Measurements from ENCODE around the gene SCAPER. TPM values are rescaled to one million over a fixed set of nuclear protein-coding genes. Genes with fewer than 3 reads are reported as not detected.

The SCAPER gene
- total and polyA plus RNA-seq, 8 donors, result 4.9 to 136 (median 18.2) TPM

- H3K4me1 ChIP-seq, result peaks cover 8 to 26% (median 19%) of the 10 kb centered on the region in 4 donors
- H3K9me3 ChIP-seq, result no peaks in the 10 kb centered on the region
- peak; percentile 97 to 99 for DNase-seq
- intact Hi-C loops (cut with DNase I; ENCODE audit: low total_unique reads), result no loop called here
- H3K4me3 ChIP-seq, result peak within 1 kb of the TSS; percentile 67 to 91 (median 79)
- H3K27ac ChIP-seq, result peak within 1 kb of the TSS; percentile 83 to 98 (median 93)
- TF ChIP-seq CTCF (IDR thresholded peaks at IDR 0.05), result peak in 1 of 7 experiments; percentile 35
- peak; percentile 84 to 89 (median 85) for TF ChIP-seq POLR2AphosphoS5 (IDR thresholded peaks at IDR 0.05)
- no peak for TF ChIP-seq POLR2A (IDR thresholded peaks at IDR 0.05)
- TF ChIP-seq EP300 (IDR thresholded peaks at IDR 0.05), result no peak
- 0 to 1% (median 0%) methylated on average over 21 to 94 of the region's 96 CpGs for WGBS, 5 donors
- H3K36me3 ChIP-seq, result peaks cover 12 to 21% (median 17%) of the 10 kb centered on the region in 4 donors
- no peaks in the 10 kb centered on the region for H3K27me3 ChIP-seq
Observed at GRCh38 chr15:76931397-76932134, 26.4 kb upstream of the SCAPER start, which contains the start of gene RCN2. Gene RCN2, plus strand, starts transcription at chr15:76931749. Its CDS starts 93 bp downstream, at chr15:76931842.

- peak in 1 of 2 donors; percentile 10 for DNase-seq
- no peaks in the 10 kb centered on the region for H3K9me3 ChIP-seq
- no peaks in the 10 kb centered on the region for H3K27me3 ChIP-seq
- intact Hi-C loops (cut with DNase I; ENCODE audit: low total_unique reads), result no loop called here
- H3K27ac ChIP-seq, result peak overlapping the region; percentile 83 to 98 (median 93)
- H3K36me3 ChIP-seq, result peaks cover 8 to 16% (median 11%) of the 10 kb centered on the region in 4 donors
- WGBS, 5 donors, result 13 to 17% (median 16%) methylated on average over 7 of the region's 7 CpGs
- TF ChIP-seq POLR2A (IDR thresholded peaks at IDR 0.05), result no peak
- no peak for TF ChIP-seq POLR2AphosphoS5 (IDR thresholded peaks at IDR 0.05)
- no peak for TF ChIP-seq CTCF (IDR thresholded peaks at IDR 0.05)
- no peak for TF ChIP-seq EP300 (IDR thresholded peaks at IDR 0.05)
- H3K4me1 ChIP-seq, result peaks cover 8 to 26% (median 19%) of the 10 kb centered on the region in 4 donors
- H3K4me3 ChIP-seq, result peak overlapping the region; percentile 67 to 91 (median 79)
Observed at GRCh38 chr15:76930831-76931396, 25.8 kb upstream of the SCAPER start.

- DNase-seq, result no peak
- H3K9me3 ChIP-seq, result no peaks in the 10 kb centered on the region
- TF ChIP-seq EP300 (IDR thresholded peaks at IDR 0.05) (no peak), CTCF (IDR thresholded peaks at IDR 0.05) (no peak), POLR2AphosphoS5 (IDR thresholded peaks at IDR 0.05) (no peak), POLR2A (IDR thresholded peaks at IDR 0.05) (no peak)
- H3K4me3 ChIP-seq, result no peak overlapping the region
- intact Hi-C loops (cut with DNase I; ENCODE audit: low total_unique reads), result no loop called here
- peaks cover 8 to 26% (median 19%) of the 10 kb centered on the region in 4 donors for H3K4me1 ChIP-seq
- H3K27ac ChIP-seq, result no peak overlapping the region
- H3K36me3 ChIP-seq, result no peaks in the 10 kb centered on the region
- no peaks in the 10 kb centered on the region for H3K27me3 ChIP-seq
Observed at GRCh38 chr15:76929011-76929760, 24.0 kb upstream of the SCAPER start.

- no peak for DNase-seq
- TF ChIP-seq CTCF (IDR thresholded peaks at IDR 0.05) (no peak), POLR2AphosphoS5 (IDR thresholded peaks at IDR 0.05) (no peak), POLR2A (IDR thresholded peaks at IDR 0.05) (no peak), EP300 (IDR thresholded peaks at IDR 0.05) (no peak)
- intact Hi-C loops (cut with DNase I; ENCODE audit: low total_unique reads), result no loop called here
- H3K36me3 ChIP-seq, result no peaks in the 10 kb centered on the region
- whole genome bisulfite sequencing, 5 donors, result 67 to 82% (median 76%) methylated on average over 3 of the region's 3 CpGs
- H3K4me3 ChIP-seq, result no peak overlapping the region
- no peaks in the 10 kb centered on the region for H3K9me3 ChIP-seq
- H3K27me3 ChIP-seq, result no peaks in the 10 kb centered on the region
- peaks cover 8 to 19% (median 15%) of the 10 kb centered on the region in 4 donors for H3K4me1 ChIP-seq
- H3K27ac ChIP-seq, result no peak overlapping the region
Observed at GRCh38 chr15:76928201-76928600, 23.1 kb upstream of the SCAPER start.
